Measurements from ENCODE around the gene HAPLN2. TPM values are rescaled to one million over a fixed set of nuclear protein-coding genes. Genes with fewer than 3 reads are reported as not detected.

HAPLN2 gene
- total RNA-seq, 1 experiment from 2014 or later, result 0.21 TPM

- ChIA-PET CTCF (interaction anchor here (0.7 to 0.9 kb wide), 2 partner anchors 8 to 42 kb away, joined by 3 to 5 read pairs; no protein-coding TSS in a partner anchor), POLR2A (no interaction called here)
- Histone ChIP-seq H3K27ac (ENCODE audit: low read length) (no peak overlapping the region), H3K36me3 (ENCODE audit: control insufficient read depth, insufficient read depth, low read length) (no peaks in the 10 kb centered on the region), H3K27me3 (ENCODE audit: control insufficient read depth, insufficient read depth, low read length) (no peaks in the 10 kb centered on the region), H3K9me3 (ENCODE audit: control insufficient read depth, insufficient read depth, low read depth, low read length) (no peaks in the 10 kb centered on the region), H3K4me1 (ENCODE audit: control insufficient read depth, insufficient read depth, low read length) (peaks cover 4% of the 10 kb centered on the region), H3K4me3 (ENCODE audit: low read depth in 2 of 2, low read length in 2 of 2) (peak overlapping the region in 1 of 2 experiments; percentile 6; a peak in 1 of 4 replicates)
- intact Hi-C loops (cut with micrococcal nuclease; ENCODE audit: unreplicated experiment), result no loop called here
- in situ Hi-C loops (cut with HindIII; ENCODE audit: low pct_unique_long_range_greater_than_20kb, low sequenced_read_pairs), result no loop called here
- TF ChIP-seq CTCF (IDR thresholded peaks at IDR 0.05), result no peak
- no peak for TF ChIP-seq POLR2AphosphoS5 (IDR thresholded peaks at IDR 0.05; ENCODE audit: low read depth, low read length)
- no peak for DNase-seq (ENCODE audit: low read depth, low spot score)
- BruUV-seq (replicated peaks), result no TSS peak
- peak; percentile 64 for ATAC-seq
These were observed 2.8 kb upstream of the HAPLN2 start for GRCh38 chr1:156616463-156616862.

GRCh38 chr1:156619582-156619955, 354 bp downstream of the HAPLN2 start:
- no peak for DNase-seq (ENCODE audit: low read depth, low spot score)
- no peak overlapping the region for H3K27ac ChIP-seq (ENCODE audit: low read length)
- no TSS peak for BruUV-seq (replicated peaks)
- peaks cover 4% of the 10 kb centered on the region for H3K4me1 ChIP-seq (ENCODE audit: control insufficient read depth, insufficient read depth, low read length)
- no peaks in the 10 kb centered on the region for H3K27me3 ChIP-seq (ENCODE audit: control insufficient read depth, insufficient read depth, low read length)
- TF ChIP-seq SIN3A (IDR thresholded peaks at IDR 0.05; ENCODE audit: borderline replicate concordance, insufficient read depth, low read depth, low read length) (no peak), CTCF (IDR thresholded peaks at IDR 0.05) (peak; percentile 35)
- ChIA-PET CTCF (interaction anchor here (1.3 kb wide), 1 partner anchor 38 kb away, joined by 5 read pairs; no protein-coding TSS in a partner anchor), POLR2A (interaction anchor here (0.6 kb wide), 1 partner anchor 115 kb away, joined by 3 read pairs; no protein-coding TSS in a partner anchor)
- intact Hi-C loops (cut with micrococcal nuclease; ENCODE audit: unreplicated experiment), result no loop called here
- in situ Hi-C loops (cut with HindIII; ENCODE audit: low pct_unique_long_range_greater_than_20kb, low sequenced_read_pairs), result no loop called here
- no peak for ATAC-seq
- no peaks in the 10 kb centered on the region for H3K36me3 ChIP-seq (ENCODE audit: control insufficient read depth, insufficient read depth, low read length)
- H3K9me3 ChIP-seq (ENCODE audit: control insufficient read depth, insufficient read depth, low read depth, low read length), result no peaks in the 10 kb centered on the region
- H3K4me3 ChIP-seq (ENCODE audit: low read depth in 2 of 2, low read length in 2 of 2), result no peak overlapping the region

DNA sequence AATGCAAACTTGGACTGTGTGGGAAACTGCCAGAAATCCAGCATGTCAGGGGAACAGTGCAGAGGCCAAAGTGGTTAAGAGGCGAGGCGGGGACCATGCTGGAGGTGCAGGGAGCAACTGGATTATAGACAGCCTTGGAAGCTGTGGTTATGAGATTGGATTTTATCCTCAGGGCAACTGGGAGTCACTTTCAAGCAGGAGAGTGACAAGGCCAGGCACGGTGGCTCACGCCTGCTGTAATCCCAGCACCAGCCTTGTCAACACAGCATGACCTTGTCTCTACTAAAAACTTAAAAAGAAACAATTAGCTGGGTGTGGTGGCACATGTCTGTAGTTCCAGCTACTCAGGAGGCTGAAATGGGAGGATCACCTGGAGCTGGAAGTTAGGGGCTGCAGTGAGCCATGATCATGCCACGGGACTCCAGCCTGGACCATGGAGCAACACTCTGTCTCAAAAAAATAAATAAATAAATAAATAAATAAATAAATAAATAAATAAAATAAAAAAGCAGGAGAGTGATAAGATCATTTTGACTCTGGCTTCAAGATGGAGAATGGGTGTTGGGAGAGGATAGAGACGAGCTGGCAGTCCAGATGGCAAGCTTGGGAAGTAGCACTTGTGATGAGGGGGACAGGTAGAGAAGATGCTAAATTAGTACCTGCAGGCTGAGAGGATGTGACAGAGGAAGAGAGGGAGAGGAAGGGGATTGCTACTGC, 3.5 kb downstream of the HAPLN2 start:
- no peak overlapping the region for H3K4me3 ChIP-seq (ENCODE audit: low read depth in 2 of 2, low read length in 2 of 2)
- TF ChIP-seq SIN3A (IDR thresholded peaks at IDR 0.05; ENCODE audit: borderline replicate concordance, insufficient read depth, low read depth, low read length) (no peak), POLR2AphosphoS5 (IDR thresholded peaks at IDR 0.05; ENCODE audit: low read depth, low read length) (no peak), CTCF (IDR thresholded peaks at IDR 0.05) (no peak), TCF7L2 (IDR thresholded peaks at IDR 0.05; ENCODE audit: low read depth, low read length) (no peak)
- TF ChIP-seq, protein P1, sequence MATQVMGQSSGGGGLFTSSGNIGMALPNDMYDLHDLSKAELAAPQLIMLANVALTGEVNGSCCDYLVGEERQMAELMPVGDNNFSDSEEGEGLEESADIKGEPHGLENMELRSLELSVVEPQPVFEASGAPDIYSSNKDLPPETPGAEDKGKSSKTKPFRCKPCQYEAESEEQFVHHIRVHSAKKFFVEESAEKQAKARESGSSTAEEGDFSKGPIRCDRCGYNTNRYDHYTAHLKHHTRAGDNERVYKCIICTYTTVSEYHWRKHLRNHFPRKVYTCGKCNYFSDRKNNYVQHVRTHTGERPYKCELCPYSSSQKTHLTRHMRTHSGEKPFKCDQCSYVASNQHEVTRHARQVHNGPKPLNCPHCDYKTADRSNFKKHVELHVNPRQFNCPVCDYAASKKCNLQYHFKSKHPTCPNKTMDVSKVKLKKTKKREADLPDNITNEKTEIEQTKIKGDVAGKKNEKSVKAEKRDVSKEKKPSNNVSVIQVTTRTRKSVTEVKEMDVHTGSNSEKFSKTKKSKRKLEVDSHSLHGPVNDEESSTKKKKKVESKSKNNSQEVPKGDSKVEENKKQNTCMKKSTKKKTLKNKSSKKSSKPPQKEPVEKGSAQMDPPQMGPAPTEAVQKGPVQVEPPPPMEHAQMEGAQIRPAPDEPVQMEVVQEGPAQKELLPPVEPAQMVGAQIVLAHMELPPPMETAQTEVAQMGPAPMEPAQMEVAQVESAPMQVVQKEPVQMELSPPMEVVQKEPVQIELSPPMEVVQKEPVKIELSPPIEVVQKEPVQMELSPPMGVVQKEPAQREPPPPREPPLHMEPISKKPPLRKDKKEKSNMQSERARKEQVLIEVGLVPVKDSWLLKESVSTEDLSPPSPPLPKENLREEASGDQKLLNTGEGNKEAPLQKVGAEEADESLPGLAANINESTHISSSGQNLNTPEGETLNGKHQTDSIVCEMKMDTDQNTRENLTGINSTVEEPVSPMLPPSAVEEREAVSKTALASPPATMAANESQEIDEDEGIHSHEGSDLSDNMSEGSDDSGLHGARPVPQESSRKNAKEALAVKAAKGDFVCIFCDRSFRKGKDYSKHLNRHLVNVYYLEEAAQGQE (IDR thresholded peaks at IDR 0.05; ENCODE audit: insufficient read depth in 1 of 2, low read depth in 2 of 2, low read length in 1 of 2), result no peak
- H3K27ac ChIP-seq (ENCODE audit: low read length), result no peak overlapping the region
- in situ Hi-C loops (cut with HindIII; ENCODE audit: low pct_unique_long_range_greater_than_20kb, low sequenced_read_pairs) (no loop called here), intact Hi-C loops (cut with micrococcal nuclease; ENCODE audit: unreplicated experiment) (no loop called here)
- H3K36me3 ChIP-seq (ENCODE audit: control insufficient read depth, insufficient read depth, low read length), result no peaks in the 10 kb centered on the region
- peaks cover 2% of the 10 kb centered on the region; the same call in 1 of the 2 replicates for H3K27me3 ChIP-seq (ENCODE audit: control insufficient read depth, insufficient read depth, low read length)
- ATAC-seq (no peak), DNase-seq (ENCODE audit: low read depth, low spot score) (no peak)
- H3K4me1 ChIP-seq (ENCODE audit: control insufficient read depth, insufficient read depth, low read length), result peaks cover 4% of the 10 kb centered on the region
- H3K9me3 ChIP-seq (ENCODE audit: control insufficient read depth, insufficient read depth, low read depth, low read length), result no peaks in the 10 kb centered on the region
- ChIA-PET POLR2A (interaction anchor here (0.7 kb wide), 1 partner anchor 28 kb away, joined by 3 read pairs; no protein-coding TSS in a partner anchor), CTCF (interaction anchor here (1.0 to 2.0 kb wide), 2 partner anchors 38 to 83 kb away, joined by 3 to 16 read pairs; no protein-coding TSS in a partner anchor)
- no TSS peak for BruUV-seq (replicated peaks)
